ENCODE results near the gene DIP2C.

DNA sequence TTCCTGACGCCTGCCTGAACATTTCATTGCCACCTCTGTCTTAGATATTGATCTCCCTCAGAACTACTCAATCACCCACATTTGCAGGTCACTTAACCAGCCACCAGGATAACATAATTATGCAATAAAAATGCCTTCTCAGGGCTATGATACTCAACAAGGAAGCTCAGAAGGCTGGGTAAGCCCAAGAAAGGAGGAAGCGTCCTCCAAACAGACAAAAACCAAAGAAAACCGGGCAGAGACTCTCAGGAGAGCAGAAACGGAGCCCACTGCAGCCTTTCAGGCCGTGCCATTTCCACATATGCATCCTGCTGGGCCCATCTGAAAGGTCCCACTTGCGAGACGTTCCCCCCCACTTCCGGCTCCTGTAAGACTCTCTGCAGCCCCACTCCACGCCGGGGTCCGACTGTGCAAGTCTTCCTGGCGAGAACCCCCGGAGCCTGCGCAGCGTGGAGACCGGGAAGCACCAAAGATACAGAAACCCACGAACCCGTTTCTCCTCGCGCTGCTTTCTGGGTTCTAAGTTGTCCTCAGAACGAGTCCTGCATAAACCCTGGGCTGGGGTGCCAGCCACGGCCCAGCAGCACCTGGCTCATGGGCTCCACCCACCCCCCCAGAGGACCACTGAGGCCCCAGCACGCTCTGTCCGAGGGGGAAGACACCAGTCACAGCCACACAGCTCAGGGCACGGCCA lies 83.7 kb downstream of the DIP2C start:
- TF ChIP-seq GABPA (IDR thresholded peaks at IDR 0.05; ENCODE audit: low read depth) (no peak), CTCF (IDR thresholded peaks at IDR 0.05) (no peak), JUND (IDR thresholded peaks at IDR 0.05) (no peak), SMC3 (IDR thresholded peaks at IDR 0.05; ENCODE audit: low read depth, low read length) (no peak), CHD2 (IDR thresholded peaks at IDR 0.05; ENCODE audit: low read length, partially characterized antibody) (no peak)
